GM12873 (cell line): ENCODE data around the gene TRIM52.

Source experiments
- CTCF ChIP-seq: IDR thresholded peaks from 2 replicates; pipeline ENCODE4 v1.5.1; 2012; ENCODE audit warnings: low read depth, mild to moderate bottlenecking, moderate library complexity, low read length, control low read depth; ENCODE audit not compliant: insufficient read depth; ENCODE audit errors: missing control alignments

Gene TRIM52

GRCh38 chr5:181223058-181223728 lies 37.8 kb downstream of the TRIM52 start, which contains the start of gene TRIM41:
TRIM41 (plus strand) TSS chr5:181223281; CDS start chr5:181224000, 719 bp downstream.
- peak; percentile 5 for TF ChIP-seq CTCF

GRCh38 chr5:181222630-181223057 lies 38.3 kb downstream of the TRIM52 start:
- TF ChIP-seq CTCF, result peak; percentile 8

- TF ChIP-seq CTCF, result no peak
These were observed 38.9 kb downstream of the TRIM52 start for GRCh38 chr5:181221792-181222629.

- TF ChIP-seq CTCF, result no peak
These were observed 39.7 kb downstream of the TRIM52 start for GRCh38 chr5:181221105-181221791.

GRCh38 chr5:181220178-181220515 lies 40.8 kb downstream of the TRIM52 start:
- TF ChIP-seq CTCF, result no peak

GRCh38 chr5:181219262-181220177 lies 41.4 kb downstream of the TRIM52 start:
- TF ChIP-seq CTCF, result no peak
